ENCODE data around the gene GPM6B. TPM values are rescaled to one million over a fixed set of nuclear protein-coding genes. Genes with fewer than 3 reads are reported as not detected.
A peak's percentile ranks its signal among the peaks of the same experiment; 100 is the strongest.
"Not testable (repeated sequence)": the region's sequence is repeated elsewhere in the genome, so short reads cannot be mapped to it uniquely, and the experiment has no call there.

GPM6B gene
- polyA plus RNA-seq, 3 donors: 1.3 to 2.8 (median 2.1) TPM

DNA sequence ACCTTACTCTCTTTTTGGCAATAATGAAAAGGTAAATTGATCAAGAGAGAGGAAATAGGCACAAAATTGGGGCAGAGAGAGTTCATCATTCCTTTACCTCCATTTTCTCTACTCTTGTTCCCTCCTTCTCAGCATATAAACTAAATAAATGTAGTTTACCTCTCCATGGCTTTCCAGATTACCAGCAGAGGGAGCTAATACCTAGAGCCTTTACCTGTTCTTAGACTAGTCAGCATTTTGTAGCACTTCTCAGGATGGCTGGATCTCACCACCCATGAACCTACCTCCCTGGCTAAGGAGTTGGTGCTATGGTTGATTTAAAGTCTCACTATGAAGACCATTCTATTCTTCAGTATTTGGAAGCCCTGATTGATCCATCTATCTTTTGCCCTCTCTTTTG lies 66.7 kb downstream of the GPM6B start:
- no peak overlapping the region for H3K27ac ChIP-seq (ENCODE audit: low read depth, low read length)

DNA sequence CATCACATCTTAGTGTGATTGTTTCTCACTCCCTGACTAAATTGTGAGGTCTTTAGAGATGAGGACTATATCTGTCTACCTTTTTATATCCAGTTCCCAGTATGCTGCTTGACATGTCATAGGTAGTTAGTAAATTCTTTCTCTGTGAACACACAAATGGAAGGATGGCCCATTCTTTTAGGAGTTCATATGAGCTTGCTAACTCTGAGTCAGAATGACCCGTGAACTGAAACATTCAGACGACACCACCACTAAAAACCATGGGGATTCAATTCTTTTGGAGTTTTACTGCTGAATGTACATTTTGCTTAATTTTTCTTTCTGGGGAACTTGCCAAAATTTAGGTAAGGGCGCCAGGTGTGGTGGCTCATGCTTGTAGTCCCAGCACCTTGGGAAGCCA lies 68.4 kb downstream of the GPM6B start:
- no peak overlapping the region for H3K27ac ChIP-seq (ENCODE audit: low read depth, low read length)
- 87 to 95% (median 93%) methylated on average over 3 of the region's 3 CpGs for WGBS, 3 donors

DNA sequence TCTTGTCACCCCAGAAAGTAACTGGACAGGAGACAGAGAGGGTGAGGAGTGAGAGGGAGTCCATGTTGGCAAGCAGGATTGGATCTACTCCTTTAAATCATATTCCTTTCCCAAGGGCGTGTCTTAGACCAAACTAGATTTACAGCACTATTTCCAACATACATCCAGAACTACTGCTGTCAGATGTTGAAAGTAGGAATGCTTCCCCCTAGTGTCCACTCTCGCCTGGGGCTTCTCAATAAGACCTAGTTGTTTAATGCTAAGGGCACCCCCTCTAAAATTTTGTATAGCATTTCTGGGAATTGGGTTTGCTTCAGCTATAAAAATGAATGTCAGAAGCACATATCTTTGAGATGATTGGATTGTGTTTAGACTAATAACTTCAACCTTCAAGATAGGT lies 69.1 kb downstream of the GPM6B start:
- 16 to 46% (median 23%) methylated on average over 2 of the region's 2 CpGs for WGBS, 3 donors
- no peak overlapping the region for H3K27ac ChIP-seq (ENCODE audit: low read depth, low read length)

DNA sequence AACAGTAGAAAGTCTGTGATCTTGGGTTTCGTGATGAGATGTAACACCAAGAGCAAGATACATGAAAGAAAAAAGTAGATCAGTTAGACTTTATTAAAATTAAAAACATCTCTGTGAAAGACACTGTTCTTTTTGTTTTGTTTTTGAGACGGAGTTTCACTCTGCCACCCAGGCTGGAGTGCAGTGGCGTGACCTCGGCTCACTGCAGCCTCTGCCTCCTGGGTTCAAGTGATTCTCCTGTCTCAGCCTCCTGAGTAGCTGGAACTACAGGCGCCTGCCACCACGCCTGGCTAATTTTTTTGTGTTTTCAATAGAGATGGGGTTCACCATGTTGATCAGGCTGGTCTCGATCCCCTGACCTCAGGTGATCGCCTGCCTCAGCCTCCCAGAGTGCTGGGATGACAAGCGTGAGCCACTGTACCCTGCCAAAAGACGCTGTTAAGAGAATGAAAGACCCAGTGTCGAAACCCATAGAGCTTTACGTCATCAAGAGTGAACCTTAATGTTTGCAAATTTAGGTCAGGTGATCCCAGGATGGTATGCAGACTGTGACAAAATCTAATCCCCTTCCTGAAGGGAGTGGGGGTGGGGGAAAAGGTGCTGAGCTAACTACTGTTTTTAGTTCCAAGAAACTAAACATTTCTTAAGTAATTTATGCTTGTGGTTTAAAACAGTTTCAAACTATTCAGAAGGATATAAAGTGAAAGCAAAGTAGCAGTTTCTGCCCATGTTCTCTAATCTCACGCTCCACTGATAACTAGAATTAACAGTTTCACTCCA lies 74.3 kb downstream of the GPM6B start:
- no peak overlapping the region for H3K27ac ChIP-seq (ENCODE audit: low read depth, low read length)
- WGBS, 3 donors: 60 to 76% (median 68%) methylated on average over 13 of the region's 13 CpGs

DNA sequence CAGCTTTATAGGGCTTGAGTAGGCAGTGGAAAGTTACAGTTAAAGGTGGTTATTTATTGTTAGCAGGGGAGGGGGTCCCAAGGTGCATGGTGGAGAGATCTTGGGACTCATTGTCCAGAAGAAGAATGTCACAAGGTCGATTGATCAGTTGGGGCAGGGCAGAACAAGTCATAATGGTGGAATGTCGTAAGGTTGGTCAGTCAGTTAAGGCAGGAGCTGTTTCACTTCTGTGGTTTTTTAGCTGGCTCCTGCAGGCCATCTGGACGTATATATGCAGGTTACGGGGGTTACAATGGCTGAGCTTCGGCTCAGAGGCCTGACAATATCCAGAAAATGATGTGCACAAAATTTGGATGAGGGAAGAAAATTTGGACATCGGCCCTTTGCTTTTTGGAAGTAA lies 75.2 kb downstream of the GPM6B start:
- 62 to 79% (median 79%) methylated on average over 6 of the region's 6 CpGs for WGBS, 3 donors

DNA sequence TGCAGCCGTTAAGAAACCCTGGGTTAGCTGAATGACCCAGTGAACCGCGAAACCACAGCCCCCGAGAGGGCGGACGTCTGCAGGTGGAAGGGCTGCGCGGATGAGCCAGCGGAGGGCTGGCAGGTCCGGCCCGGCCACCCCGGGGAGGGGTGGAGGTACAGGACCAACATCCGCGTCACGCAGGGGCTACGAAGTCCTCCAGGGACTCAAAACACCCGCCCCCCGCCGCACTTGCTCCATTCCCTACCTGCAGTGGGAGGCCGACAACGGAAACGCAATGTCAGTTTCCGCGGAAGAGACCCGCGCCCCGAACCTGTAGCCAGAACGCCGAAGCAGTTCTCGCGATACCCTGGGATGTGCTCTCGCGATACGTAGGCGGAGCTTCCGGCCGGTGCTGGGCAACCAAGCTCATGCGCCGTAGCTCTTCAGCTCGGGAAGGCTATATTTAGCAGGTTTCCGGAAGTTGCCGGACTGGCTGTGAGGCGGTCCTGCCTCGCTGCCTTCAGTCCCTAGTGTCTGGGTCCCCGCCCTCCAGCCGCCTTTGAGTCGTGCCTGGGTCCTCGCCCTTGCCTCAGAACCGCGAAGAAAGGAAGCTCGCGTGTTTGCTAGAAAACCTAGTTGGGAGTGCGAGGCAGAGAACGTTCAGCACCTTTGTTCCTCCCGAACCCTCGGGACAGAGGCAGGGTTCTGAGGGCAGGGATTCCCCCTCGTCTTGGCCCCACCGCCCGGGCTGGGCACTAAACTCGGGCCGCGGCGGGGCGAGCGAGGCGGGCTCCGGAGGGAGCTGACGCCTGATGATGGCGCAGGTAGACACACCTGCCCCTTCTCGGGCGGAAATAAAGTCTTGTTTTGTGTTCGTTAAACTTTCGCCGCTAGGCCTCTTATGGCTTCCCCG lies 82.4 kb downstream of the GPM6B start, which contains the start of the genes OFD1 and TRAPPC2:
OFD1 (plus strand) TSS at position 471 of the 895 bp plus-strand sequence; CDS start at position 795, 324 bp downstream.
TRAPPC2 (minus strand) TSS at position 343 of the 895 bp plus-strand sequence. CDS start 14,657 bp downstream, outside the sequence.
- 0 to 2% (median 0%) methylated on average over 48 to 75 of the region's 75 CpGs for WGBS, 3 donors
- H3K27ac ChIP-seq (ENCODE audit: low read depth, low read length): peak within 1 kb of the TSS; percentile 38

More for the DNA sequence above, 75.2 kb downstream of the GPM6B start:
- no peak overlapping the region for H3K27ac ChIP-seq (ENCODE audit: low read depth, low read length)

DNA sequence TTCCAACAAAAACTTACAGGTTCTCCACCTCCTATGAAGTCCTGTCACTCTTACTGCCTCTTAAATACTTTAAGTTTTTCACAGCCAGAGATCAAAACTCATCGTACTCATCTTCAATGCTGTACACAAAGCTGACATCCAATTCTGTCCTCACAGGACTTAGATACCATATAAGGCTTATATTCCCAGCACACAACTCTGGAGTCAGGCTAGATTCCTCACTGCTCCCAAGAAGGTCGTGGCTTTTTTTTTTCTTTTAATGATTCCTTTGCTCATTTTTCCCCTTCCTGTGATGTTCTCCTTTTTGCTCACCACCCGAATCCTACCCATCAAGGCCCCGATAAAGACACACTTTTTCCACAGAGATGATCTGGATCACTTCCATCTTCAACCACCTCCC lies 83.4 kb downstream of the GPM6B start:
- WGBS, 3 donors: 12 to 34% (median 18%) methylated on average over 4 of the region's 4 CpGs
- H3K27ac ChIP-seq (ENCODE audit: low read depth, low read length): no peak overlapping the region

DNA sequence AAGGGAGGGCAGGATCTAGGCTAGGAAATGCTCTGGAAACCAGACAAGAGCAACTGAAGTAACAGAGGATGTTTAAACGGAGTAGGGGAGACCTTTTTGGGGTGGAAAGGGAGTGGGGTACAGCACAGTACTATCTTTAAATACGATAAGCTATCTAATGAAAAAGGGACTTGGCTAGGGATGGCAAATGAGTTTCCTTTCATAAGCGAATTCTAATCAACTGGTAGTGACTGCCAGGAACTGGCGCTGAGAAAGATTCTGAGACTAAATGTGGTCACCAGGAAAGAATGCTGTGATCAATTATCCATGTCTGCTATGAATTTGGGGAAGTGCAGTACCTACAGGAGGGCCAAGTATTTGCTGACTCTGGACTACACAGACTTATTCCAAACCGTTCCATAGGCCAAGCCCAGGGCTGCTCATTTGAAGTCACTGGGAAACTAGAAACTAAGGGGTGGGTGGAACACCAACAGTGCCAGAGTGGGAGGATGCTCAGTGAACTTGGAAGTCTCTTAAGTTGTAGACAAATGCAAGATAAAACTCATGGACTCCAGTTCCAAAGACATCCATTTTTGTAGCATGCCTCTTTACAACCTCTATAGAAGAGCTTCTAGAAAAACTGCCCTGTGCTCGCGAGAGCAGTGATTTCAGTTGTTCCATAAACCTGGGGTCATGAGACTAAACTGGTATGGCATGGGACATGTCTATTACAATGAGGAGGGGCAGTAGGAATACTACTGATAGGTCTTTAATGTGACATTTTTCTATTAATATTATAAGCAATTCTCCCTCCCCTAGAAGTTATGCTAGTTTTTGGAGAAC lies 84.4 kb downstream of the GPM6B start:
- H3K27ac ChIP-seq (ENCODE audit: low read depth, low read length): no peak overlapping the region
- WGBS, 3 donors: 35 to 67% (median 53%) methylated on average over 7 of the region's 7 CpGs

DNA sequence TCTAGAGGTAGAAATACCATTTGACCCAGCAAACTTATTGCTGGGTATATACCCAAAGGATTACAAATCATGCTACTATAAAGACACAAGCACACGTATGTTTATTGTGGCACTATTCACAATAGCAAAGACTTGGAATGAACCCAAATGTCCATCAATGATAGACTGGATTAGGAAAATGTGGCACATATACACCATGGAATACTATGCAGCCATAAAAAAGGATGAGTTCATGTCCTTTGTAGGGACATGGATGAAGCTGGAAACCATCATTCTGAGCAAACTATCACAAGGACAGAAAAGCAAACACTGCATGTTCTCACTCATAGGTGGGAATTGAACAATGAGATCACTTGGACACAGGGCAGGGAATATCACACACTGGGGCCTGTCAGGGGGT lies 86.4 kb downstream of the GPM6B start:
- H3K27ac ChIP-seq (ENCODE audit: low read depth, low read length): not testable (repeated sequence)
- WGBS, 3 donors: 77 to 96% (median 90%) methylated on average over 1 of the region's 1 CpG

DNA sequence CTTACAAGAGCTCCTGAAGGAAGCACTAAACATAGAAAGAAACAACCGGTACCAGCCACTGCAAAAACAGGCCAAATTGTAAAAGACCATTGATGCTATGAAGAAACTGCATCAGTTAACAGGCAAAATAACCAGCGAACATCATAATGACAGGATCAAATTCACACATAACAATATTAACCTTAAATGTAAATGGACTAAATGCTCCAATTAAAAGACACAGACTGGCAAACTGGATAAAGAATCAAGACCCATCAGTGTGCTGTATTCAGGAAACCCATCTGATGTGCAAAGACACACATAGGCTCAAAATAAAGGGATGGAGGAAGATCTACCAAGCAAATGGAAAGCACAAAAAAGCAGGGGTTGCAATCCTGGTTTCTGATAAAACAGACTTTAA lies 90.3 kb downstream of the GPM6B start:
- WGBS, 3 donors: 79 to 90% (median 82%) methylated on average over 2 of the region's 2 CpGs
- H3K27ac ChIP-seq (ENCODE audit: low read depth, low read length): not testable (repeated sequence)

DNA sequence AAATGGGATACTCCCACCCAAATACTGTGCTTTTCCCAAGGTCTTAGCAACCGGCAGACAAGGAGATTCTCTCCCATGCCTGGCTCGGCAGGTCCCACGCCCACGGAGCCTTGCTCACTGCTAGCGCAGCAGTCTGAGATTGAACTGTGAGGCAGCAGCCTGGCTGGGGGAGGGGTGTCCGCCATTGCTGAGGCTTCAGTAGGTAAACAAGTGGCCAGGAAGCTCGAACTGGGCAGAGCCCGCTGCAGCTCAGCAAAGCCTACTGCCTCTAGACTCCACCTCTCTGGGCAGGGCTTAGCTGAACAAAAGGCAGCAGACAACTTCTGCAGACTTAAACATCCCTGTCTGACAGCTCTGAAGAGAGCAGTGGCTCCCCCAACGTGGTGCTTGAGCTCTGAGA lies 92.0 kb downstream of the GPM6B start:
- 71 to 92% (median 83%) methylated on average over 6 to 9 of the region's 9 CpGs for WGBS, 3 donors
- H3K27ac ChIP-seq (ENCODE audit: low read depth, low read length): not testable (repeated sequence)

DNA sequence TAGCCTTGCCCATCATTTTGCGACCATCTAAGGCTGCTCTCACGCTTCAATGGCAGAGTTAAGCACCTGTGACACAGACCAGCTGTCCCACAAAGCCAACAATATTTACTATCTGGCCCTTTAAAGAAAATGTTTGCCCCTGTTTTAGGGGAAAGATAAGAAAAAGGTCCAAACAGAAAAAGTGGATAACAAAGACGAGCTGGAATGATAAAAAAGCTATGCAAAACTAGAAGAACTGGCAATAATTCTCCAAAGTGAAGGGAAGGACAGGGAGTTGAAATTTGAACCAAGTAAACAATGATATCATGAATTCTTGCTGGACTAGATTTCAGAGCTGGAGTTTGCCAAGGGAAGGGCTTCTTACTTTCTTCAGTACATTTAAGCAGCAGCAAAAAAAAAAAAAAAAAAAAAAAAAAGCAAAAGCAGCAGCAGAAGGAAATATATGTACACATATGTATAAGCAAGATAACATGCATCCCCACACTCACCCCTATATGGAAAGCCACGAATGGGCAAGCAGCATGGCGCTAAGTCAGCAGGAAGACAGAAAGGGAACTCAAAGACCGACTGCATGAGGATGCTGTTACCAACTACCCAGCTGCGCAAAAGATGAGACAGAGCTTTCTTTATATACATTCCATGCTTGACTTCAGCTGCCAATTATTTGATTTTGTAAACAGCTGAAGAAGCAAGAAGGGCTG lies 94.9 kb downstream of the GPM6B start:
- H3K27ac ChIP-seq (ENCODE audit: low read depth, low read length): no peak overlapping the region

DNA sequence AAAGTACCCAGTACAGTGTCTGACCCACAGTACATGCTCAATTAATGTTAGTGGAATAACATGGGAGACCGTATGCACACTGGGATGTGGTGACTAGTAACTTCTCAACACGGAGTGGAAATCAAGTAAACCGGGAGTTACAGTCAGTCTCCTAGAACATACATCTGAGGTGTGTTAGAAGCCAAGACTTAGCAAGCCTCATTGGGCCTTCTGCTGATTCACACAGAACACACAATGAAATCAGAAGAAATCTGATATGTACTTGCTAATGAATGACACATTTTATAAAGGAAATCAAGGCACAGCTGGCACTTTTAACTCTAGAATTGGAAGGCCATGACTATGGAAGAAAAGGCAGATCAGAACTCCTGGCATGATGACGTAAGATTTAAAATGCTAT lies 95.5 kb downstream of the GPM6B start:
- 59 to 83% (median 81%) methylated on average over 4 of the region's 4 CpGs for WGBS, 3 donors
- H3K27ac ChIP-seq (ENCODE audit: low read depth, low read length): no peak overlapping the region

More for the DNA sequence above, 94.9 kb downstream of the GPM6B start:
- WGBS, 3 donors: 27 to 51% (median 34%) methylated on average over 7 of the region's 7 CpGs

Other genes with a start within 250 kb of the GPM6B start
- 1 to 10 TPM in 2 of 3 donors, under 1 TPM in 1; 0.06 to 3.3 (median 1.2) TPM for gene EGFL6, start 247.5 kb downstream of the GPM6B start, polyA plus RNA-seq
- gene TCEANC, start 164.0 kb downstream of the GPM6B start, polyA plus RNA-seq: 1 to 10 TPM in 2 of 3 donors, under 1 TPM in 1; 0.97 to 3.1 (median 1.2) TPM
- 10 to 100 TPM; 14.2 to 24.3 (median 23.5) TPM for gene RAB9A, start 128.0 kb downstream of the GPM6B start, polyA plus RNA-seq
- gene TRAPPC2, start 82.5 kb downstream of the GPM6B start, polyA plus RNA-seq: 1 to 10 TPM; 3.3 to 3.9 (median 3.5) TPM
- 10 to 100 TPM in 1 of 3 donors, 1 to 10 TPM in 2; 8.6 to 24.1 (median 9.3) TPM for gene OFD1, start 82.3 kb downstream of the GPM6B start, polyA plus RNA-seq
- 10 to 100 TPM; 13.4 to 14.8 (median 14.2) TPM for gene GEMIN8, start 212.8 kb upstream of the GPM6B start, polyA plus RNA-seq